ENCODE data around the gene ZMYM3.

ZMYM3 gene

GRCh38 chrX:71214604-71215337, 39.2 kb downstream of the ZMYM3 start:
- no peak for DNase-seq (ENCODE audit: low read depth, low spot score)

DNA sequence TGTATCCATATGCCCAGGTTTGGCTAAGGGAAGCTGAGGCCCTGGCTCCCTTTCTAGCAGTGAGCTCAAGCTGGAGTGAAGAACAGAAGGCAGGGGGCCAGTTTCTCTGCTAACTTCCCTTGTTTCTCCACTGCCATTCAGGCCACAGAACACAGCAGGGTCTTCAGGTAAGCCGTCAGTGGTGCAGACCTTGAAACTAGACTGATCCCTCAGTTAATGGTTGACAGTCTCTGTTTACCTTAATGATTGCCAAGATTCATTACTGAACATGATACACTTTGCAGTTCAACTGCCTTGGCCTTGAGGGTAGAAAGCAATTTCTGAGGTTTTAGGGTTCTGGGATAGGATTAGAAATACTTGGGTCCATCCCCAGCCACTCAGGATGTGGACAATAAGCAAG, 39.8 kb downstream of the ZMYM3 start:
- DNase-seq (ENCODE audit: low read depth, low spot score): no peak

DNA sequence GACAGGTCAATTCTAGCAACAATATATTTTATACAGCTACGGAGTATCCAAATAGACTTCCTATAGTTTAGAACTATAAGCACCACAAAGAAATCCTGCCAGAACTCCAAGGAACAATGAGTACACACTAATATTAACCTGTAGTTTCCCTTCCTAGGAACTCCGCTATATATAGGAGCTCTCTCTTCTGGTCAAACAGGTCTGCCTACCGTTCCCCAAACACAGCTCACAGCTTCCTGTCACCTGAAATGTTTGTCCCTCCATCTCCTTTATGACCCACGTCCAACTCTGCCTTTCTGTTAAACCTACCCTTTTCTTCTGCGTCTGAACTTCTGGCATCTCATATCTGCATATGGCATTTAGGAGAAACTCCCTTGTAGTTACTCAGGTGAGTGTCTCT, 41.4 kb downstream of the ZMYM3 start:
- no peak for DNase-seq (ENCODE audit: low read depth, low spot score)

- DNase-seq (ENCODE audit: low read depth, low spot score): no peak
Observed at GRCh38 chrX:71210816-71211215, 43.1 kb downstream of the ZMYM3 start.

DNA sequence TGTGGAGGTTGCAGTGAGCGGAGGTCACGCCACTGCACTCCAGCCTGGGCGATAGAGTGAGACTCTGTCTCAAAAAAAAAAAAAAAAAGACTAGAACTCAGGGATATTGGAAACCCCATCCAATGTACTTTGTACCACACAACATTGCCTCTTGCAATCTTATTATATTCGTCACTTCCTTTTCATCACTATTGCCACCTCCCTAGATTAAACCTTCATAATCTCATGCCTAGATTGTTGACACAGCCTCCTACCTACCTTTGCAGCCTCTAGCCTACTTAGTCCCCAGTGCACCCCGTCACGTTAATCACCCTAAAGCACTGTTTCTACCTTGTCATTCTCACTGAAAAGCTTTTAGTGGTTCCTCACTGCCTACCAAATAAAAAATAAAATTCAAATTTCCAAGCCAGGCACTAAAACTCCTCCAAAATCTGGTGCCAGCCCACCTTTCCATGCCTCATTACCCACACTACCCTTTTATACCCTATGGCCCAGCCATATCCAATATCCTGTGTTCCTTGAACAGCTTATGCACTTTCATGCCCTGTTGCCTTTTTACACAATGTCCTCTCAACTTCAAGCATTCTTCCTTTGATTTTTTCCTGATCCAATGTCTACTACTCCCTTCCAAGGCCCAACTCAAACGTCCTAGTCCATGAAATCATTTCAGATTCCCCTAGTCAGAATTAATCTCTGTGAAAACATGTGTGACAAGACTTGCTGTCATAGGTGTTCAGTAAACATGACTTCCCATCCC, 54.5 kb downstream of the ZMYM3 start:
- no peak for DNase-seq (ENCODE audit: low read depth, low spot score)

GRCh38 chrX:71198066-71198465, 55.9 kb downstream of the ZMYM3 start:
- no peak for DNase-seq (ENCODE audit: low read depth, low spot score)

DNA sequence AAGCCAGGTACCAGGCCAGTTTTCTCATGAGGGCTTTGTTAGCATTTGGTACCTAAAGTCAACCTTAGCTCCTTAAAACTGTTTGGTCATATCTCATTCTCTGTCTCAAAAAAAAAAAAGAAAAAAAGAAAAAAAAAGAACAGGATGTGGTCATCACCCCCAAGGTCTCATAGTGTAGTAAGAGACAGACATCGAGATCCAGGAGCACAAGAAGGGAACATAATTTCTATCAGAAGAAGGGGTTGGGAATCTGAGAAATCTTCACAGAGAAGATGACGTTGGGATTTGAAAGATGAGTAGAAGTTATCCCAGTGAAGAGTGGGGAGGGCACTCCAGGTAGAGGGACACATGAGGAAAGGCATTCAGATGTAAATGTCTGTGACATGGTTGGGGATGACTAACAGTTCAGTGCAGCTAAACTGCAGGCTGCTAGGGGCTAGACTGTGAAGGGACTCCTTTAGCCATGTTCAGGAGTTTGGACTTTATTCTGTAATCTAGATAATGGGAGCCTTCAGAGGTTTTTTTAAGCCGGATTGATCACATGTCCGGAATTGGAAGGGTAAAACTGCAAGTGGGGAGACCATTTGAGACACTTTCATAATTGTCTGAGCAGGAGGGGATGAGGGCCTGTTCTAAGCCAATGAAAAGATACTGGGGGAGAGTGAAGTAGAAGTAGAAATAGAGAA, 57.8 kb downstream of the ZMYM3 start:
- no peak for DNase-seq (ENCODE audit: low read depth, low spot score)

DNA sequence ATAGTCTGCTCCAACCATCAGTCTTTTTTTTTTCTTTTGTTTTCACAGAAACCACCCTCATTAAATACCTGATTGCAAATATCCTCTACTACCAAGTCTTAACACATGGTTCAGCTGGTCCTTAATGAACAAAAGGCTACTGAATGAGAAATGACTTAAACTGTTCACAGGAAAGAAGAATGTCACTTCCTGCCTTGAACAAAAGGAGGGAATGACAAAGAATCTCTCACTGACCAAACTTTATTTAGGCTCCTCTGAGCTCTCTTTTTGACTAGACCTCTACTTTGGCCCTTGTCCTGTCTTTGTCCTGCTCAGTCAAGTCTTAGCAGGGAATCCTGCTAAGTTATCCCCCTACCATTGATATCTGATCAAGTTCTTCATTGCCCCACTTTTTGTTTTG, 62.7 kb downstream of the ZMYM3 start:
- no peak for DNase-seq (ENCODE audit: low read depth, low spot score)

Measured in smooth muscle cell of the brain vasculature (primary cell).